CD14-positive monocyte (primary cell): ENCODE measurements around the gene HOXD11. TPM values are rescaled to one million over a fixed set of nuclear protein-coding genes. Genes with fewer than 3 reads are reported as not detected.

Experiments
- DNase-seq, 3 donors: peaks; one replicate each; pipeline ENCODE4 v3.0.0-alpha.2; 2011 to 2022
- H2AFZ ChIP-seq: 2 replicates; pipeline ENCODE4 v1.6.0; 2012; ENCODE audit warnings: mild to moderate bottlenecking, low read depth, low read length, inconsistent platforms; ENCODE audit not compliant: insufficient read depth, poor library complexity, severe bottlenecking
- H3K27ac ChIP-seq, 2 donors: 1 replicate in 1 of 2; 2 replicates in 1 of 2; pipeline ENCODE4 v1.5.1; 2012 to 2013; ENCODE audit warnings: low read length in 2 of 2, control low read depth in 1 of 2, inconsistent platforms in 1 of 2, low read depth in 1 of 2, mild to moderate bottlenecking in 1 of 2
- H3K27me3 ChIP-seq, 2 donors: one replicate each; pipeline versions ENCODE4 v1.6.0 to v1.6.1; 2011 to 2013; ENCODE audit warnings: low read length in 2 of 2; ENCODE audit not compliant: control insufficient read depth in 2 of 2, insufficient read depth in 2 of 2
- H3K36me3 ChIP-seq, 2 donors: replicated peaks in 1 of 2; 1 replicate in 1 of 2; 2 replicates in 1 of 2; pipeline versions ENCODE4 v1.5.1 to v1.6.1; 2012 to 2013; ENCODE audit warnings: low read length in 2 of 2, control low read depth in 1 of 2, inconsistent platforms in 1 of 2, mild to moderate bottlenecking in 1 of 2; ENCODE audit not compliant: insufficient read depth in 2 of 2, control insufficient read depth in 1 of 2
- H3K4me1 ChIP-seq, 2 donors: 1 replicate in 1 of 2; 2 replicates in 1 of 2; pipeline versions ENCODE4 v1.5.1 to v1.6.1; 2012 to 2013; ENCODE audit warnings: low read length in 2 of 2, control low read depth in 1 of 2, inconsistent platforms in 1 of 2, mild to moderate bottlenecking in 1 of 2, moderate library complexity in 1 of 2; ENCODE audit not compliant: insufficient read depth in 2 of 2, control insufficient read depth in 1 of 2
- H3K4me2 ChIP-seq: replicated peaks from 2 replicates; pipeline ENCODE3; 2012; ENCODE audit warnings: low read length, moderate library complexity, mild to moderate bottlenecking; ENCODE audit not compliant: poor library complexity, severe bottlenecking; ENCODE audit errors: extremely low read depth
- H3K4me3 ChIP-seq, 3 experiments: fragments of 200-600 bp in 1 of 3; sonication (generic) in 1 of 3; replicated peaks in 1 of 3; 1 replicate in 2 of 3; 2 replicates in 1 of 3; pipeline ENCODE4 v1.5.1; 2011 to 2013; ENCODE audit warnings: low read length in 3 of 3, mild to moderate bottlenecking in 3 of 3, control low read depth in 2 of 3, low read depth in 2 of 3, inconsistent platforms in 1 of 3, moderate library complexity in 1 of 3
- H3K79me2 ChIP-seq: 2 replicates; pipeline ENCODE4 v1.6.0; 2012; ENCODE audit warnings: mild to moderate bottlenecking, control low read depth, inconsistent platforms, low read length, moderate library complexity; ENCODE audit not compliant: insufficient read depth
- H3K9ac ChIP-seq: 2 replicates; pipeline ENCODE4 v1.6.0; 2017; ENCODE audit warnings: low read length, mild to moderate bottlenecking; ENCODE audit not compliant: insufficient read depth, poor library complexity, severe bottlenecking
- H3K9me3 ChIP-seq, 2 donors: replicated peaks in 1 of 2; 1 replicate in 1 of 2; 2 replicates in 1 of 2; pipeline versions ENCODE4 v1.5.1 to v1.6.1; 2012 to 2013; ENCODE audit warnings: low read length in 2 of 2, control low read depth in 1 of 2; ENCODE audit not compliant: control insufficient read depth in 1 of 2, insufficient read depth in 1 of 2
- H4K20me1 ChIP-seq: 2 replicates; pipeline ENCODE4 v1.6.0; 2012; ENCODE audit warnings: mild to moderate bottlenecking, low read length, control low read depth, moderate library complexity; ENCODE audit not compliant: insufficient read depth
- H3K27ac Mint-ChIP-seq, 7 donors: one replicate each; pipeline ENCODE4 v1.8.0; 2020; ENCODE audit warnings: mild to moderate bottlenecking in 7 of 7, mixed read lengths in 7 of 7, moderate library complexity in 6 of 7, inconsistent platforms in 2 of 7
- H3K27me3 Mint-ChIP-seq, 3 donors: one replicate each; pipeline ENCODE4 v1.8.0; 2021 to 2022; ENCODE audit warnings: low read depth in 3 of 3, mild to moderate bottlenecking in 3 of 3, mixed read lengths in 3 of 3, moderate library complexity in 3 of 3, inconsistent platforms in 1 of 3
- H3K36me3 Mint-ChIP-seq, 2 donors: one replicate each; pipeline ENCODE4 v1.8.0; 2020; ENCODE audit warnings: mixed read lengths in 2 of 2, inconsistent platforms in 1 of 2, mild to moderate bottlenecking in 1 of 2
- H3K4me1 Mint-ChIP-seq: one replicate; pipeline ENCODE4 v1.8.0; 2020; ENCODE audit warnings: mild to moderate bottlenecking, mixed read lengths
- H3K4me3 Mint-ChIP-seq, 2 donors: one replicate each; pipeline ENCODE4 v1.8.0; 2020; ENCODE audit warnings: mild to moderate bottlenecking in 2 of 2, mixed read lengths in 2 of 2, moderate library complexity in 1 of 2
- H3K9me3 Mint-ChIP-seq, 7 donors: one replicate each; pipeline ENCODE4 v1.8.0; 2020 to 2022; ENCODE audit warnings: mixed read lengths in 7 of 7, mild to moderate bottlenecking in 6 of 7, moderate library complexity in 6 of 7, inconsistent platforms in 2 of 7
- CTCF ChIP-seq: fragments of 200-600 bp; IDR thresholded peaks from one replicate; pipeline ENCODE4 v1.8.0; 2022; ENCODE audit warnings: antibody characterized with exemption, mild to moderate bottlenecking
- WGBS: methylation state at CpG from one replicate; pipeline ENCODE4 v1.1.5; 2013; ENCODE audit warnings: missing lambda C conversion rate; ENCODE audit not compliant: insufficient coverage; 5-methylcytosine and 5-hydroxymethylcytosine counted together
- intact Hi-C, 2 donors: fragments of 100-400 bp; cut with micrococcal nuclease; formaldehyde crosslinking; loops; one replicate each; pipeline versions ENCODE4 v1.15.0 to v1.15.1; 2023
- polyA plus RNA-seq, 3 donors: library from polyadenylated mRNA; depleted of rRNA in 1 of 3; unstranded in 2 of 3; stranded (reverse) in 1 of 3; fragments of 300-500 nt in 2 of 3; fragments of >200 nt in 1 of 3; fragmentation: Illumina TruSeq in 2 of 3; gene quantifications; 1 replicate in 2 of 3; 2 replicates in 1 of 3; pipeline ENCODE4 v1.2.3, GENCODE V29; 2012 to 2021

The HOXD11 gene
- polyA plus RNA-seq, 3 donors, result not detected

DNA sequence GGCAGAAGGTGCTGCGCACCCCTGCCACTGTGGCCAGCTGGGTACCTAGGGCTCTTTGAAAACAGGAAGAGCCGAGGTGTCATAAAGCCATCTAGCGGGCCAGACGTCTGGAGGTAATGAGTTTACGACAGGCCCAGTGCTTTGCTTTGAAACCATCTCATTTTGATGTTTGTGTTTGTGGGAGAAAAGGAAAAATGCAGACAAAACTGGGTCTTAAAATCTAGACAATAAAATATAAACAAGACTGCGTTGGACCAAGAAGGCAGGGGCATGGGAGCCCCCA, 18.6 kb downstream of the HOXD11 start:
- no peaks in the 10 kb centered on the region for H4K20me1 ChIP-seq
- H3K27me3 Mint-ChIP-seq, result peaks cover 89 to 98% (median 91%) of the 10 kb centered on the region in 3 donors
- H3K27me3 ChIP-seq, result peaks cover 81 to 91% of the 10 kb centered on the region in 2 donors
- no peaks in the 10 kb centered on the region for H3K79me2 ChIP-seq
- H3K4me1 ChIP-seq, result peaks cover 10 to 31% of the 10 kb centered on the region in 2 donors
- H3K27ac Mint-ChIP-seq, result no peak overlapping the region
- intact Hi-C loops, result loop anchor here (2.0 to 5.0 kb wide), 4 partner anchors 331 to 1022 kb away; no protein-coding TSS in a partner anchor
- no peak for DNase-seq
- 36% methylated on average over 1 of the region's 6 CpGs for WGBS
- peaks cover 25% of the 10 kb centered on the region for H3K4me1 Mint-ChIP-seq
- peak overlapping the region in 1 of 2 donors; percentile 61 for H3K4me3 Mint-ChIP-seq
- no peak overlapping the region for H2AFZ ChIP-seq
- no peak overlapping the region for H3K4me2 ChIP-seq
- peaks cover 0 to 62% of the 10 kb centered on the region in 2 donors for H3K9me3 ChIP-seq
- H3K36me3 Mint-ChIP-seq, result peaks cover 0 to 15% of the 10 kb centered on the region in 2 donors
- no peak overlapping the region for H3K9ac ChIP-seq
- no peak overlapping the region for H3K27ac ChIP-seq
- peaks cover 0 to 32% (median 14%) of the 10 kb centered on the region in 7 donors for H3K9me3 Mint-ChIP-seq
- H3K36me3 ChIP-seq, result no peaks in the 10 kb centered on the region
- no peak overlapping the region for H3K4me3 ChIP-seq
- TF ChIP-seq CTCF, result no peak

DNA sequence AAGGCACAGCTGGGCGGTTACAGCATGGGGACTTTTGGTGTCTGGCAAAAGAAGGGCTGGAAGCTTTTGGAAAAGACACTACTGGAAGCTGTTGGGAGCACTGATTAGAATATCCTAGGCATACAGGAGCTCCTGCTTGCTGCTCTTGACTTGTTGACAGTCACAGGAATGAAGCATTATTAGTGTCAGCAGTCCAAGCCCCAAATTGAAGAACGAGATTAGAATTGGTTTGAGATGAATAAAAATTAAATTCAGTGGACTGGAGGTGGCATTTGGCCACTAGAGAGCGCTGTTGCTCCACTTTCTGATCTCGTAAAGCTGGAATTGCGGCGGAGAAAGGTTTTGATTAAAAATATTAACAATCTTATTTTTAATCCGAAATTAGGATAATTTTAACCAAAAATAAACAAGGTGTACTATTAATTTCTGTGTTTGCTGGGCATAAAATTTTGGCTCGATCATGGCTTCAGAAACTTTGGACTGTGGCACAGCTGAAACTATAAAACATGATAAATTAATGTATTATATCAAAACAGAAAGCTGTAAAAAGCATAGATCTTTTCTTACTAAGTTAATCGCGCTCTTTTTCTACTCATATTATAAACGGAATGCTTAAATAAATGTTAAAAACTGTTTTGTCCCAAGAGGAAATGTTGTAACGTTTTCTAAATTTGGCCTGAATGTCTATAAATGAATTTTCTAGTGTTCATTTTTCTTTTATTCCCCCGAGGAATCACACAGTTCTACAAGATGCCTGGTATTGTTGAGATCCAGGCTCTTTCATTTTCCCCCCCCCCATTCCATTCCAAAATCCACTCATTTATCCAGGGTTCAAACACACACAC, 20.1 kb downstream of the HOXD11 start:
- Mint-ChIP-seq H3K4me1 (peaks cover 33% of the 10 kb centered on the region), H3K27ac (no peak overlapping the region), H3K27me3 (peaks cover 91 to 98% (median 91%) of the 10 kb centered on the region in 3 donors), H3K36me3 (peaks cover 0 to 21% of the 10 kb centered on the region in 2 donors), H3K9me3 (peaks cover 0 to 35% (median 20%) of the 10 kb centered on the region in 7 donors), H3K4me3 (peak overlapping the region in 1 of 2 donors; percentile 61)
- Histone ChIP-seq H3K4me2 (no peak overlapping the region), H3K36me3 (no peaks in the 10 kb centered on the region), H3K27ac (no peak overlapping the region), H4K20me1 (no peaks in the 10 kb centered on the region), H3K79me2 (no peaks in the 10 kb centered on the region), H3K4me1 (peaks cover 11 to 33% of the 10 kb centered on the region in 2 donors), H2AFZ (no peak overlapping the region), H3K9ac (no peak overlapping the region), H3K27me3 (peaks cover 82 to 91% of the 10 kb centered on the region in 2 donors), H3K4me3 (no peak overlapping the region), H3K9me3 (peaks cover 0 to 53% of the 10 kb centered on the region in 2 donors)
- intact Hi-C loops, result loop anchor here (2.0 to 5.0 kb wide), 4 partner anchors 330 to 1020 kb away; no protein-coding TSS in a partner anchor
- peak; percentile 90 for TF ChIP-seq CTCF
- peak; percentile 38 to 58 (median 55) for DNase-seq
- WGBS, result 7% methylated on average over 2 of the region's 13 CpGs
